ENCODE results near the gene NOTO.

Gene NOTO

DNA sequence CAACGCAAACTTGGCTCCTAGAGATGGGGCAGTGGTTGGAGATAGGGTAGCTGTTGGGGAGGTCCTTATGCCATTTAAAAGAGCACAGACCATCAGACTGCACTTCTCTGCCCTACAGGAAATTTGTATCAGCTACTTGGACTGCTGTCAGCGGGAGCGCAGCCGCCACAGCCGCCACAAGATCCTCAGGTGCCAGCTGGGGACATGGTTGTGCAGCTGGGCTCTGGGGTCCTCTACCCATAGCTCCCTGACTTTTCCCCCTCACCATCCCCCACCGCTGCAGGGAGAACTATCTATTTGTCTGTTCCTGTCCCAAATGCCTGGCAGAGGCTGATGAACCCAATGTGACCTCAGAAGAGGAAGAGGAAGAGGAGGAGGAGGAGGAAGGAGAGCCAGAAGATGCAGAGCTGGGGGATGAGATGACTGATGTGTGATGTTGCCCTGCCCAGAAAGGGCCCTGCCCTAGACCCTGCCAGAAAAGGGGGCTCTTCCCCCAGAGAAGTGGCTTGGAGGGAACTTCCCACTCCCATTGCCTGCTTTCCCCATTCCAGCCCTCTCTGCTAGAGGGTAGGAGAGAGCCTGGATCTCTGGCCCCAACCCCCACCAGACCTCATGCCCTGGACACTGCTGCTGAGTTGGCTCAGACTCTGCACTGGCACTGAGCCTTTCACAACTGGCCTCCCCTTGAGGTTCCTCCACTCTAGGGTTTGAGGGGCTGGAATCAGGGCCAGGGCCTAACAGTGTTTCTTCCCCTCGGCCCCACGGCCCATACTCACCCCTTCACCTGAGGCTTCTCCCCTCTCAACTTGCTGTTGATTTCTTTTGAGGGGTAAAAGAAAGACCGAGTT lies 23.4 kb downstream of the NOTO start:
- ChIA-PET CTCF (no interaction called here), POLR2A (interaction anchor here (2.6 kb wide), 1 partner anchor 8 kb away, joined by 10 read pairs; the partner anchor contains the start of gene CCT7)
- DNase-seq (ENCODE audit: extremely low spot score), result no peak
- no peak for TF ChIP-seq TARDBP (IDR thresholded peaks at IDR 0.05)
- TF ChIP-seq HDGF (IDR thresholded peaks at IDR 0.05; ENCODE audit: borderline replicate concordance), result no peak
- TF ChIP-seq L3MBTL2 (conservative IDR thresholded peaks at IDR 0.05), result no peak
- no peak for TF ChIP-seq SP1 (IDR thresholded peaks at IDR 0.05)
- TF ChIP-seq, protein P1, sequence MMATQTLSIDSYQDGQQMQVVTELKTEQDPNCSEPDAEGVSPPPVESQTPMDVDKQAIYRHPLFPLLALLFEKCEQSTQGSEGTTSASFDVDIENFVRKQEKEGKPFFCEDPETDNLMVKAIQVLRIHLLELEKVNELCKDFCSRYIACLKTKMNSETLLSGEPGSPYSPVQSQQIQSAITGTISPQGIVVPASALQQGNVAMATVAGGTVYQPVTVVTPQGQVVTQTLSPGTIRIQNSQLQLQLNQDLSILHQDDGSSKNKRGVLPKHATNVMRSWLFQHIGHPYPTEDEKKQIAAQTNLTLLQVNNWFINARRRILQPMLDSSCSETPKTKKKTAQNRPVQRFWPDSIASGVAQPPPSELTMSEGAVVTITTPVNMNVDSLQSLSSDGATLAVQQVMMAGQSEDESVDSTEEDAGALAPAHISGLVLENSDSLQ (IDR thresholded peaks at IDR 0.05), result no peak
- no peak for TF ChIP-seq ZNF384 (IDR thresholded peaks at IDR 0.05)
- TF ChIP-seq LEF1 (IDR thresholded peaks at IDR 0.05; ENCODE audit: borderline replicate concordance), result no peak
- no peak for TF ChIP-seq BHLHE40 (IDR thresholded peaks at IDR 0.05; ENCODE audit: borderline replicate concordance)
- TF ChIP-seq ARNT (IDR thresholded peaks at IDR 0.05), result no peak
- no peak for TF ChIP-seq NFRKB (IDR thresholded peaks at IDR 0.05)
- TF ChIP-seq SUZ12 (IDR thresholded peaks at IDR 0.05), result no peak

DNA sequence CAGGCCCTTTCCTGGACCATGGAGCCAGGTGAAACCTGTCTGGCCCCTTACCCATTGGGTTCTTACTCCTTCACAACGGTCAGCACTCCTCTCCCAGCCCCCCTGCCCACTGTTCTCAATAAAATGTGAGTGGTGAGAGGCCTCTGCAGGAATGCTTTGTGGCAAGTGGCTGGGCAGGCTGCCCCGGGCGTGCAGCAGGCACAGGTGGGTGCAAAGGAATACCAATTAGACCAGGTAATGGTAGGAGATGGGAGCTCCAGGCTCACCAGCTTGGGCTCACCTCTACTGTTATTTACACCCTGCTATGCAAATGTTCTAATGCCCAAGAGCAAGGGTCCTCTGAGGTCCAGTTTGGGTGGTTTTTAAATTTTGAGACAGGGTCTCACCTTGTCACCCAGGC lies 24.7 kb downstream of the NOTO start:
- no peak for DNase-seq (ENCODE audit: extremely low spot score)
- no peak for TF ChIP-seq NFRKB (IDR thresholded peaks at IDR 0.05)
- no peak for TF ChIP-seq ZNF384 (IDR thresholded peaks at IDR 0.05)
- no peak for TF ChIP-seq L3MBTL2 (conservative IDR thresholded peaks at IDR 0.05)
- no peak for TF ChIP-seq TARDBP (IDR thresholded peaks at IDR 0.05)
- TF ChIP-seq CTBP1 (IDR thresholded peaks at IDR 0.05; ENCODE audit: borderline replicate concordance), result no peak
- TF ChIP-seq BHLHE40 (IDR thresholded peaks at IDR 0.05; ENCODE audit: borderline replicate concordance), result no peak
- TF ChIP-seq ELF4 (IDR thresholded peaks at IDR 0.05), result no peak
- no peak for TF ChIP-seq HDGF (IDR thresholded peaks at IDR 0.05; ENCODE audit: borderline replicate concordance)
- TF ChIP-seq FOXA1 (IDR thresholded peaks at IDR 0.05), result no peak
- ChIA-PET CTCF (no interaction called here), POLR2A (interaction anchor here (1.6 kb wide), 1 partner anchor 14 kb away, joined by 5 read pairs; no protein-coding TSS in a partner anchor)

DNA sequence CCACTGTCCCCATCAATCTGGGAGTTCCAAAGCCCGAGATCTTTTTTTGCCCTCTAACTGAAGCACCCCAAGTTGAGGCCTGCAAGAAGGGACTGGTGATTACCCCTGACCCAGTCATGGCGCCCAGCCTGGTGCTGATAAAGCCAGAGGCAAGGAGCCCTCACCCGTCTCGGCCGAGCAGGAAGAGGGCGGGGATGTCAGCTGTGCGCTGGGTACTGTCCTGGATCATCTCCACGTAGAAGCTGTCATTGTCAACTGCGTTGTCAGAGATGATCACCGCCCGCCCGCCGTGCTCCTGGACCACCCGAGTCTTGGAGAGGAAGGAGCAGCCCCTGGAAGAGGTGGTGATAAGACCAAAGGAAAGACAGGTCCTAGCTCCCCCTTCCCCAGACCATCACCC lies 26.3 kb downstream of the NOTO start:
- TF ChIP-seq LEF1 (IDR thresholded peaks at IDR 0.05; ENCODE audit: borderline replicate concordance) (no peak), SUZ12 (IDR thresholded peaks at IDR 0.05) (no peak), CTBP1 (IDR thresholded peaks at IDR 0.05; ENCODE audit: borderline replicate concordance) (no peak), FOXM1 (IDR thresholded peaks at IDR 0.05; ENCODE audit: borderline replicate concordance) (no peak), ZNF384 (IDR thresholded peaks at IDR 0.05) (no peak), NFRKB (IDR thresholded peaks at IDR 0.05) (no peak), ELF4 (IDR thresholded peaks at IDR 0.05) (no peak), SP1 (IDR thresholded peaks at IDR 0.05) (no peak), FOXA1 (IDR thresholded peaks at IDR 0.05) (no peak), FOXK2 (IDR thresholded peaks at IDR 0.05) (no peak), BHLHE40 (IDR thresholded peaks at IDR 0.05; ENCODE audit: borderline replicate concordance) (no peak), ARNT (IDR thresholded peaks at IDR 0.05) (no peak), HDGF (IDR thresholded peaks at IDR 0.05; ENCODE audit: borderline replicate concordance) (no peak), L3MBTL2 (conservative IDR thresholded peaks at IDR 0.05) (no peak), TARDBP (IDR thresholded peaks at IDR 0.05) (no peak)
- POLR2A ChIA-PET, result interaction anchor here (1.6 kb wide), 1 partner anchor 16 kb away, joined by 5 read pairs; no protein-coding TSS in a partner anchor
- CTCF ChIA-PET, result no interaction called here
- DNase-seq (ENCODE audit: extremely low spot score), result no peak

DNA sequence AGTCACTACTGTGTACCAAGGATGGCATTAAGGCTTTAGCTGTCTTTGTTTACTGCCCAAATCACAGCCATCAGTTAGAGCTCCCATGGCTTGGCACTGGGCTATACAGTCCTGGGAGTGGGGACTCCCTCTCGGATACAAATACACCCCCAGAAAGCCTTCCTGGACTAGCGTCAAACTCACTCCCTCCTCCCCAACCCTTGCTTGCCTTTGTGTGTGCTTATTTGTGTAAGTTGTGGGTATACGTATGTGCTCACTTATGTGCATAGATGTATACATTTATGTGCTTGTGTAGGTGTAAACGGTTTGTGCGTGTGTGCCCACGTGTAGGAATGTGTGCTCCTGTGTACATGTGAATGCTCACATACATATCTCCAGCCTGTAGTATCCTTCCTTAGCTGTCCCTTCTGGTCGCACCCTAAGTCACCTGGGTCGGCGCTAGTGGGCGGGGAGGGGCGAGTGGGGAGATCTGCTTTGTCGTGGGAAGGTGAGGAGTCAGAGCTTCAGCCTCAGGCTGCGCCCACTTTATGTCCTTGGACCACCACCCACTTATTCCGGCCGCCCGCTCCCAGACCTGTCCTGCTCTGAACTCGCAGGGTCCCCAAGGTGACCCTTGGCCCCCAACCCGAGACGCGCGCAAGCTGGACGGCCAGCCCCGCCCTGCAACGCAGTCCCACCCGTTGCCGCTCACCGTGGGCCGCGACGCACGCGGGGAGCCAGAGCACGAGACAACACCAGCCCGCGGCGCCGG lies 30.2 kb downstream of the NOTO start:
- no peak for DNase-seq (ENCODE audit: extremely low spot score)
- ChIA-PET POLR2A (interaction anchor here (0.7 to 3.9 kb wide), 11 partner anchors 8 to 504 kb away, joined by 3 to 53 read pairs (median 7); partner anchors contain the start of genes SMYD5 and TPRKB), CTCF (interaction anchor here (0.5 to 1.6 kb wide), 5 partner anchors 11 to 329 kb away, joined by 3 to 6 read pairs (median 4); partner anchors contain the start of gene SMYD5)
- TF ChIP-seq SP1 (IDR thresholded peaks at IDR 0.05) (no peak), ELF4 (IDR thresholded peaks at IDR 0.05) (no peak), FOXK2 (IDR thresholded peaks at IDR 0.05) (no peak)

DNA sequence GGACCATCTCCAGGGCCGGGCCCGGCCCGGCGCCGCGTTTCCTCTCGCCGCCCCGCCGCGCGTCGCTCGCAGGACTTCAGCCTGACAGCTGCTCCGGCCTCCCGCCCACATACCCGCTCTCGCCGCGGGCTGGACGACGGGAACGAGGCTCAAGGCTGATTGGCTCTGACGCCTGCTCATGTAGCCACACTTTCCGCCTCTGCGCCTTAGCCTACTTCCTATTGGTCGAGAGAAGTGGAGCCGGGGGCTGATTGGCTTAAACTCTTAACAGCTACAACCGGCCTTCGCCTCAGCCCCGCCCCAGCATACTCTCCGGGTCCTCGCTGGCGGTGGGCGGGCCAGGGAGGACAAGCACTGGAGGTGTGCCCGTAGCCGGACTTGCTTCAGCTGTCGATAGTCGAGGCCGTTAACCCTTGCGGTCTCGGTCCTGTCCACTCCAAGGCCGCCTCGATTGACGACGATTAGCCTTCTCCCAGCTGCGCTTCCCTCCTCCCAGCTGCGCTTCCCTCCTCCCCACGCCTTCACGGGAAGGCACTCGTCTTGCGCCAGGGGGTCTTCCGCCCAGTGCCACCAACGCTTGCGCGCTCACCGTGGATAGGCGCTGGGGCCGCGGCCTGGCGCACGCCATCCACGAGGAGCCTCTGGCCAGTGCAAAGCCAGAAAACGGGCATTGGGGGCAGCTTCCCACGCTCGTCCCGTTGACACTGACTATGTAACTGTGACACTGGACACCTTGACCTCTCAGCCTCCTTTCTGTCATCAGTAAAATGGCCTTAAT lies 31.0 kb downstream of the NOTO start, which contains the start of gene PRADC1:
Gene PRADC1, minus strand, starts transcription at position 86 of the 778 bp plus-strand sequence. Its CDS starts 79 bp downstream, at position 7.
- no peak for TF ChIP-seq FOXA1 (IDR thresholded peaks at IDR 0.05)
- no peak for TF ChIP-seq ARNT (IDR thresholded peaks at IDR 0.05)
- no peak for TF ChIP-seq FOXK2 (IDR thresholded peaks at IDR 0.05)
- TF ChIP-seq ZNF384 (IDR thresholded peaks at IDR 0.05), result no peak
- TF ChIP-seq FOXM1 (IDR thresholded peaks at IDR 0.05; ENCODE audit: borderline replicate concordance), result no peak
- TF ChIP-seq, protein P1 (IDR thresholded peaks at IDR 0.05), result peak; percentile 99
- no peak for TF ChIP-seq LEF1 (IDR thresholded peaks at IDR 0.05; ENCODE audit: borderline replicate concordance)
- no peak for TF ChIP-seq HDGF (IDR thresholded peaks at IDR 0.05; ENCODE audit: borderline replicate concordance)
- no peak for TF ChIP-seq SP1 (IDR thresholded peaks at IDR 0.05)
- TF ChIP-seq L3MBTL2 (conservative IDR thresholded peaks at IDR 0.05), result peak; percentile 85
- TF ChIP-seq BHLHE40 (IDR thresholded peaks at IDR 0.05; ENCODE audit: borderline replicate concordance), result no peak
- POLR2A ChIA-PET, result interaction anchor here (0.6 to 3.9 kb wide), 18 partner anchors 8 to 503 kb away, joined by 3 to 53 read pairs (median 4); partner anchors contain the start of genes ALMS1, SMYD5 and TPRKB
- DNase-seq (ENCODE audit: extremely low spot score), result peak; percentile 95
- CTCF ChIA-PET, result interaction anchor here (0.5 to 1.6 kb wide), 4 partner anchors 12 to 329 kb away, joined by 3 to 6 read pairs (median 5); partner anchors contain the start of gene SMYD5

Measured in HEK293T (cell line).